Esophagus muscularis mucosa (tissue), 4 donors: ENCODE measurements around the gene MACROD2. TPM values are rescaled to one million over a fixed set of nuclear protein-coding genes. Genes with fewer than 3 reads are reported as not detected.

ENCODE experiments used
- DNase-seq: peaks from one replicate; pipeline ENCODE4 v3.0.0-alpha.2; 2017; ENCODE audit errors: extremely low spot score
- H3K27ac ChIP-seq, 4 donors: fragments of 200-600 bp; sonication (generic); replicated peaks in 1 of 4; 1 replicate in 3 of 4; 2 replicates in 1 of 4; pipeline ENCODE4 v1.5.1; 2016 to 2019; ENCODE audit warnings: mild to moderate bottlenecking in 1 of 4
- H3K27me3 ChIP-seq, 4 donors: fragments of 200-600 bp; sonication (generic); one replicate each; pipeline versions ENCODE4 v1.5.1 to v1.6.0; 2016 to 2019
- H3K36me3 ChIP-seq, 4 donors: fragments of 200-600 bp; sonication (generic); one replicate each; pipeline ENCODE4 v1.5.1; 2016 to 2019
- H3K4me1 ChIP-seq, 4 donors: fragments of 200-600 bp; sonication (generic); one replicate each; pipeline ENCODE4 v1.5.1; 2016 to 2019
- H3K4me3 ChIP-seq, 4 donors: fragments of 200-600 bp; sonication (generic); 1 replicate in 2 of 4; 2 replicates in 2 of 4; pipeline ENCODE4 v1.5.1; 2016 to 2019; ENCODE audit warnings: mild to moderate bottlenecking in 4 of 4, moderate library complexity in 1 of 4
- H3K9me3 ChIP-seq, 4 donors: fragments of 200-600 bp; sonication (generic); 1 replicate in 3 of 4; 2 replicates in 1 of 4; pipeline ENCODE4 v1.5.1; 2016 to 2019
- EP300 ChIP-seq: sonication (generic); formaldehyde crosslinking; IDR thresholded peaks from one replicate; pipeline ENCODE4 v1.6.1; 2017; ENCODE audit warnings: antibody characterized with exemption
- POLR2A ChIP-seq: fragments of 450-650 bp; IDR thresholded peaks from one replicate; pipeline ENCODE4 v1.6.1; 2017; ENCODE audit warnings: antibody characterized with exemption, moderate library complexity, mild to moderate bottlenecking, low read depth
- POLR2AphosphoS5 ChIP-seq, 2 donors: sonication (generic); formaldehyde crosslinking; IDR thresholded peaks; one replicate each; pipeline ENCODE4 v1.6.1; 2017; ENCODE audit warnings: antibody characterized with exemption in 2 of 2
- WGBS: methylation state at CpG from one replicate; pipeline ENCODE4 v1.1.5; 2018; 5-methylcytosine and 5-hydroxymethylcytosine counted together
- intact Hi-C: fragments of 100-400 bp; cut with DNase I; formaldehyde crosslinking; loops from one replicate; pipeline ENCODE4 v1.15.1; 2023
- total RNA-seq, 4 donors: library from RNA; depleted of rRNA; stranded (reverse); fragments of >200 nt; gene quantifications; one replicate each; pipeline versions ENCODE4 v1.1.0 to v1.2.1, GENCODE V29; 2016
- TF ChIP-seq, protein P1 (sequence below), 3 experiments: fragments of 200-600 bp in 2 of 3; fragments of 450-650 bp in 1 of 3; sonication (generic) in 2 of 3; IDR thresholded peaks; one replicate each; pipeline ENCODE4 v1.5.1; 2017 to 2019; ENCODE audit warnings: antibody characterized with exemption in 3 of 3, mild to moderate bottlenecking in 2 of 3, moderate library complexity in 1 of 3

Gene MACROD2
- total RNA-seq, 4 donors from 2014 or later: 1.4 to 3.6 (median 2.6) TPM

DNA sequence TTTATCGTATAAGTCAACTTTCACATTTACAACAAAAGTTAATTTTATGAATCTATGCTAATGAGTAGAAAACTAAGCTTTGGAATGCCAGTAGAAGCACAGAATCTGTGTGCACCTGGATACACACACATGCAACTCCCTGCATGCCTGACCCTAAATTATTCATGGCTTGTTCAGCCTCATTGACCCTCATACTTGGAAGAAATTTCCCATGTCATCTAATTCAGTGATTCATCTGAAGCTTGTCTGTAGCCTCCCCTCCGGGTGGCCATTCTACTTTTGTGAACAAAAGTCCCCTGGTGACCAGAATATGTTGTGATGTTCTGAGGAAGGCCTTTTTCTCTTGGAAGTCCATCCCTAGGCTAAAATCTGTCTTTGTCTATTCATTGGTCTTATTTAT is 1499.5 kb downstream of the MACROD2 start:
- H3K4me1 ChIP-seq: no peaks in the 10 kb centered on the region
- no peak overlapping the region for H3K4me3 ChIP-seq
- no peaks in the 10 kb centered on the region for H3K36me3 ChIP-seq
- DNase-seq: no peak
- WGBS: 76% methylated on average over 2 of the region's 2 CpGs
- H3K9me3 ChIP-seq: no peaks in the 10 kb centered on the region
- intact Hi-C loops: no loop called here
- no peak overlapping the region for H3K27ac ChIP-seq
- TF ChIP-seq POLR2AphosphoS5 (IDR thresholded peaks at IDR 0.05) (no peak), POLR2A (no peak), EP300 (no peak)
- H3K27me3 ChIP-seq: no peaks in the 10 kb centered on the region

DNA sequence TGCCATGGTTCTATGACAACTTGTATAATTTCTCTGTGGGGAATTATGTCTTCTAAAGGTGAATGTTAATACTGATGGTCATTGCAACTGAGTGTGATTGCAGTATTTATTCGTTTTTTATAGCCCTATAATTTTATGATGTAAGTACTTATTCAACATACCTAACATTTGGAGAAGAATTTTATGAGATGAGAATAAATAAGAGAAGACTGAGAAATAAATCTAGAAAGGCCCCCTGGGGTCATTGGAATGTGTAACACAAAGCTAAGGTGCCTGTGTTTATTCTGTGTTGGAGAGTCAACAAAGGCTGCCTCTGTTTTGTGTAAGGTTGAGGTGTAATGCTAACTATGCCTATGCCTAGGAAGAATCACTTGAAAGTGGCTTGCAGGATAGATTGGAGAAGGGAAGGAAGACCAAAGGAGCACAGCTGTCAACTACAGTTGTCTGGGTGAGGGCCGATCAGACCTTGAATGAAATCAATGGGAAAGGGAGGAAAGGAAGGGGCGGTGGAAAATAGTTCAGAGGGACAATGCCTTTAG is 1501.3 kb downstream of the MACROD2 start:
- no peak for TF ChIP-seq POLR2AphosphoS5 (IDR thresholded peaks at IDR 0.05)
- TF ChIP-seq POLR2A: no peak
- no peak for TF ChIP-seq EP300
- TF ChIP-seq, protein P1, sequence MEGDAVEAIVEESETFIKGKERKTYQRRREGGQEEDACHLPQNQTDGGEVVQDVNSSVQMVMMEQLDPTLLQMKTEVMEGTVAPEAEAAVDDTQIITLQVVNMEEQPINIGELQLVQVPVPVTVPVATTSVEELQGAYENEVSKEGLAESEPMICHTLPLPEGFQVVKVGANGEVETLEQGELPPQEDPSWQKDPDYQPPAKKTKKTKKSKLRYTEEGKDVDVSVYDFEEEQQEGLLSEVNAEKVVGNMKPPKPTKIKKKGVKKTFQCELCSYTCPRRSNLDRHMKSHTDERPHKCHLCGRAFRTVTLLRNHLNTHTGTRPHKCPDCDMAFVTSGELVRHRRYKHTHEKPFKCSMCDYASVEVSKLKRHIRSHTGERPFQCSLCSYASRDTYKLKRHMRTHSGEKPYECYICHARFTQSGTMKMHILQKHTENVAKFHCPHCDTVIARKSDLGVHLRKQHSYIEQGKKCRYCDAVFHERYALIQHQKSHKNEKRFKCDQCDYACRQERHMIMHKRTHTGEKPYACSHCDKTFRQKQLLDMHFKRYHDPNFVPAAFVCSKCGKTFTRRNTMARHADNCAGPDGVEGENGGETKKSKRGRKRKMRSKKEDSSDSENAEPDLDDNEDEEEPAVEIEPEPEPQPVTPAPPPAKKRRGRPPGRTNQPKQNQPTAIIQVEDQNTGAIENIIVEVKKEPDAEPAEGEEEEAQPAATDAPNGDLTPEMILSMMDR (IDR thresholded peaks at IDR 0.05): no peak
- 90% methylated on average over 3 of the region's 3 CpGs for WGBS
- H3K27ac ChIP-seq: no peak overlapping the region
- intact Hi-C loops: no loop called here
- H3K4me1 ChIP-seq: no peaks in the 10 kb centered on the region
- no peak overlapping the region for H3K4me3 ChIP-seq
- no peaks in the 10 kb centered on the region for H3K9me3 ChIP-seq
- H3K27me3 ChIP-seq: no peaks in the 10 kb centered on the region
- H3K36me3 ChIP-seq: no peaks in the 10 kb centered on the region
- DNase-seq: no peak

DNA sequence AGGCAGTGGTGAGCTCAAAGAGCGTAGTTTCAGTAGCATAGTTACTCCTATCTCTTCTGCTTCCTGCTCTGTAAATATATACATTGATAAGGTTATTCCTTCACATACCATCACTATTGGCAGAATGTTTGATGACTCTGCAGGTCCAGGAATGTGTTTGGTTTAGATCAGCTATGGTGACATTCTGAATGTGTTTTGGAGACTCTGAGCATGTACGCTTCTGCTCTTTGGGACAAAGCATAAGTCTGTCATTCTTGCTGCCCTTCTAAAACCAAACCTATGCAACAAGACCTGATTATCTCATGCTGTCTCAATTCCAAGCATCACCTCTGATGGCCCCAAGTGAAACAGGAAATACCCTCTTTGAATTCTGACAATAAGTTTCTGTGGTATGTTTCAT is 1503.6 kb downstream of the MACROD2 start:
- no peaks in the 10 kb centered on the region for H3K36me3 ChIP-seq
- no peak for DNase-seq
- no peak overlapping the region for H3K4me3 ChIP-seq
- no peak overlapping the region for H3K27ac ChIP-seq
- WGBS: 92% methylated on average over 2 of the region's 2 CpGs
- no peaks in the 10 kb centered on the region for H3K9me3 ChIP-seq
- no peaks in the 10 kb centered on the region for H3K4me1 ChIP-seq
- TF ChIP-seq EP300: no peak
- TF ChIP-seq POLR2A: no peak
- TF ChIP-seq POLR2AphosphoS5 (IDR thresholded peaks at IDR 0.05): no peak
- TF ChIP-seq, protein P1 (IDR thresholded peaks at IDR 0.05): no peak
- intact Hi-C loops: no loop called here
- no peaks in the 10 kb centered on the region for H3K27me3 ChIP-seq

DNA sequence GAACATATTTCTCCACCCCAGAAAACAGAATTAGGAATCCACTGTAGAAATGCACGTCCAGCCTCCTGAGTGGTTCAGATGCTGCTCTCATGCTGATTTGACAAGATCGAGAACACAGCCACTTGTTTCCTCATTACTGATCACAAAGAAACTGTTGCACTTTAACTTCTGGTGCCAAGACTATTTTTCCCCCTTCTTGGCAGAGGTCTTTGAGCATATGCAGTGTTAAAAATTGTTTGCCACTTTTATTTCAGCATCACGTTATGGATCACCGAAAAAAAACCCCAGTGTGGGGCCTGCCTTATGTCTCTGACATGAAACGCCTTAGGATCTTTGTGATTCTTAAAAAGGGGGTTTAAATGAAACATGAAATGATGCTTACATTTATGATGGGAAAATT is 1511.0 kb downstream of the MACROD2 start:
- Histone ChIP-seq H3K36me3 (no peaks in the 10 kb centered on the region), H3K27me3 (no peaks in the 10 kb centered on the region), H3K27ac (no peak overlapping the region), H3K4me1 (no peaks in the 10 kb centered on the region), H3K9me3 (no peaks in the 10 kb centered on the region), H3K4me3 (no peak overlapping the region)
- TF ChIP-seq POLR2A: no peak
- no peak for TF ChIP-seq EP300
- no peak for TF ChIP-seq POLR2AphosphoS5 (IDR thresholded peaks at IDR 0.05)
- TF ChIP-seq, protein P1 (IDR thresholded peaks at IDR 0.05): no peak
- intact Hi-C loops: no loop called here
- WGBS: 70% methylated on average over 5 of the region's 5 CpGs
- DNase-seq: no peak

DNA sequence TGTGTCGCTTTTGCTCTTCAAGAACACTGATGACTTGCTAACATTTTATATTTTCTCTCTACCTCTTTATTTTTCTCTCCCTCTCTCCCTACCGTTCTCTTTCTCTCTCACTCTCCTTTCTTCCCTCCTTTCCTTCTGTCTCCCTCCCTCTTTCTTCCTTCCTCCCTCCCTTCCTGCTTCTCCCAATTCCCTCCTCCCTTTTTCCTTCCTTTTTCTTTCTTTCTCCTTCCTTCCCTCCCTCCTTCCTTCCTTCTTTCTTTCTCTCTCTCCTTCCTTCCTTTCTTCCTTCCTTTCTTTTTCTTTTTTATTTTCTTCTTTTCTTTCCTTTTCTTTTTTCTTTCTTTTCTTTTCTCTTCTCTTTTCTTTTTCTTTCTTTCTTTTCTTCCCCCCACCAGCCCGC is 1511.8 kb downstream of the MACROD2 start:
- intact Hi-C loops: no loop called here
- Histone ChIP-seq H3K9me3 (no peaks in the 10 kb centered on the region), H3K27me3 (no peaks in the 10 kb centered on the region), H3K4me3 (no peak overlapping the region), H3K4me1 (no peaks in the 10 kb centered on the region), H3K27ac (no peak overlapping the region), H3K36me3 (no peaks in the 10 kb centered on the region)
- TF ChIP-seq, protein P1 (IDR thresholded peaks at IDR 0.05): no peak
- TF ChIP-seq POLR2A (no peak), POLR2AphosphoS5 (IDR thresholded peaks at IDR 0.05) (no peak), EP300 (no peak)
- WGBS: 94% methylated on average over 3 of the region's 3 CpGs
- DNase-seq: no peak
